Endothelial cell of umbilical vein (primary cell): ENCODE data around the gene SLC26A11. TPM values are rescaled to one million over a fixed set of nuclear protein-coding genes. Genes with fewer than 3 reads are reported as not detected.

Experiments
- BruUV-seq: library from RNA; stranded (reverse); fragments of 400-500 nt; replicated peaks from 2 replicates; lab custom pipeline; 2021; lab: Mats Ljungman, UMichigan
- CTCF ChIA-PET: fragments of 300-600, 350-600 bp; sonication (Branson Sonifier 250); formaldehyde crosslinking; loops from one replicate; lab custom pipeline; 2021; ENCODE audit warnings: antibody characterized with exemption, inconsistent platforms; lab: Charles Lee
- POLR2A ChIA-PET: fragments of 300-600, 350-600 bp; sonication (Branson Sonifier 250); formaldehyde crosslinking; loops from one replicate; lab custom pipeline; 2021; ENCODE audit warnings: antibody characterized with exemption, inconsistent platforms; lab: Charles Lee
- DNase-seq: peaks from one replicate; pipeline ENCODE4 v3.0.0-alpha.2; 2011; ENCODE audit warnings: low read depth, low spot score
- FAIRE-seq: peaks from 2 replicates; lab custom pipeline; 2011; peaks lifted over from hg19 to GRCh38; lab: Jason Lieb, UNC
- H2AFZ ChIP-seq: 2 replicates; pipeline ENCODE4 v1.6.0; 2012; ENCODE audit warnings: low read depth, low read length, control low read depth, inconsistent platforms
- H3K27ac ChIP-seq: 2 replicates; pipeline ENCODE4 v1.5.1; 2011; ENCODE audit warnings: low read depth, mild to moderate bottlenecking, control low read depth, low read length, moderate library complexity; ENCODE audit not compliant: insufficient read depth
- H3K27me3 ChIP-seq, 2 experiments: 2 replicates each; pipeline versions ENCODE4 v1.6.0 to v1.6.1; 2011; ENCODE audit warnings: low read length in 2 of 2, mixed read lengths in 1 of 2; ENCODE audit not compliant: control insufficient read depth in 2 of 2, insufficient read depth in 2 of 2
- H3K36me3 ChIP-seq, 2 experiments: 2 replicates in 1 of 2; 3 replicates in 1 of 2; pipeline ENCODE4 v1.5.1; 2011; ENCODE audit warnings: low read length in 2 of 2, mild to moderate bottlenecking in 1 of 2, moderate library complexity in 1 of 2; ENCODE audit not compliant: control insufficient read depth in 2 of 2, insufficient read depth in 2 of 2; ENCODE audit errors: extremely low read depth in 1 of 2
- H3K4me1 ChIP-seq: 3 replicates; pipeline ENCODE4 v1.5.1; 2011; ENCODE audit warnings: mild to moderate bottlenecking, low read length; ENCODE audit not compliant: control insufficient read depth, insufficient read depth; ENCODE audit errors: extremely low read depth
- H3K4me2 ChIP-seq: 2 replicates; pipeline ENCODE4 v1.6.1; 2011; ENCODE audit warnings: low read length, control low read depth, mixed read lengths; ENCODE audit not compliant: insufficient read depth
- H3K4me3 ChIP-seq, 3 experiments: fragments of 200-600 bp in 1 of 3; sonication (generic), shearing (Covaris generic) in 1 of 3; replicated peaks in 1 of 3; 2 replicates each; pipeline ENCODE4 v1.5.1; 2011 to 2016; ENCODE audit warnings: control low read depth in 3 of 3, low read length in 3 of 3, mild to moderate bottlenecking in 2 of 3, inconsistent platforms in 1 of 3, low read depth in 1 of 3, moderate library complexity in 1 of 3; ENCODE audit not compliant: insufficient read depth in 1 of 3
- H3K79me2 ChIP-seq: 2 replicates; pipeline ENCODE4 v1.6.0; 2012; ENCODE audit warnings: low read length, inconsistent platforms; ENCODE audit not compliant: control insufficient read depth, insufficient read depth
- H3K9ac ChIP-seq: replicated peaks from 2 replicates; pipeline ENCODE3; 2011; ENCODE audit warnings: low read length, control low read depth; ENCODE audit not compliant: insufficient read depth; ENCODE audit errors: extremely low read depth
- H3K9me1 ChIP-seq: replicated peaks from 3 replicates; pipeline ENCODE4 v1.6.0; 2011; ENCODE audit warnings: mild to moderate bottlenecking, low read length; ENCODE audit not compliant: control insufficient read depth, insufficient read depth; ENCODE audit errors: extremely low read depth
- H3K9me3 ChIP-seq: replicated peaks from 2 replicates; pipeline ENCODE4 v1.5.1; 2012; ENCODE audit warnings: low read length, inconsistent platforms; ENCODE audit not compliant: control insufficient read depth, insufficient read depth
- H4K20me1 ChIP-seq: replicated peaks from 2 replicates; pipeline ENCODE3; 2011; ENCODE audit warnings: mild to moderate bottlenecking, low read length; ENCODE audit not compliant: control insufficient read depth, insufficient read depth; ENCODE audit errors: extremely low read depth
- EZH2 ChIP-seq: IDR thresholded peaks from 2 replicates; pipeline ENCODE4 v1.6.1; 2012; ENCODE audit warnings: borderline replicate concordance, low read depth, mild to moderate bottlenecking, moderate library complexity, low read length, inconsistent platforms; ENCODE audit not compliant: severe bottlenecking
- FOS ChIP-seq: IDR thresholded peaks from 2 replicates; pipeline ENCODE4 v1.6.1; 2011; ENCODE audit warnings: mild to moderate bottlenecking, low read length, moderate library complexity, borderline replicate concordance; ENCODE audit not compliant: insufficient read depth
- GATA2 ChIP-seq: IDR thresholded peaks from 2 replicates; pipeline ENCODE4 v1.7.0; 2011; ENCODE audit warnings: low read depth, mild to moderate bottlenecking, moderate library complexity, mixed read lengths, low read length; ENCODE audit not compliant: insufficient read length, insufficient read depth
- JUN ChIP-seq: IDR thresholded peaks from 2 replicates; pipeline ENCODE4 v1.6.1; 2011; ENCODE audit warnings: borderline replicate concordance, low read depth; ENCODE audit not compliant: insufficient read length, insufficient read depth
- MYC ChIP-seq: IDR thresholded peaks from one replicate; pipeline ENCODE4 v1.6.1; 2011; ENCODE audit warnings: mild to moderate bottlenecking, low read depth, low read length
- POLR2A ChIP-seq: IDR thresholded peaks from 2 replicates; pipeline ENCODE4 v1.6.1; 2012; ENCODE audit warnings: low read depth, mild to moderate bottlenecking, control low read depth, low read length
- POLR2AphosphoS5 ChIP-seq: IDR thresholded peaks from 2 replicates; pipeline ENCODE4 v1.6.1; 2012; ENCODE audit warnings: low read depth, mild to moderate bottlenecking, control low read depth, low read length, moderate library complexity; ENCODE audit not compliant: insufficient read depth
- dilution Hi-C: fragments of 300-500 bp; cut with MboI; formaldehyde crosslinking; loops from one replicate; pipeline ENCODE4 v1.15.0; 2019; ENCODE audit warnings: low sequenced_read_pairs; ENCODE audit not compliant: extremely low pct_ligation_motif_present
- intact Hi-C: fragments of 100-400 bp; cut with micrococcal nuclease; formaldehyde crosslinking; loops from one replicate; pipeline ENCODE4 v1.10.0; 2022
- polyA plus RNA-seq, 4 experiments: library from polyadenylated mRNA; depleted of rRNA in 3 of 4; stranded (reverse) in 3 of 4; unstranded in 1 of 4; fragments of >200 nt; gene quantifications; 2 replicates each; pipeline versions ENCODE4 v1.2.1 to v1.2.3, GENCODE V29; 2011 to 2012; ENCODE audit warnings: missing spikeins in 1 of 4
- total RNA-seq: library from RNA; stranded (reverse); gene quantifications from 2 replicates; pipeline ENCODE4 v1.2.3, GENCODE V29; 2021
- TF ChIP-seq, protein P1 (sequence below), 2 donors: IDR thresholded peaks; 1 replicate in 1 of 2; 2 replicates in 1 of 2; pipeline ENCODE4 v1.5.1; 2011; ENCODE audit warnings: low read length in 2 of 2, mild to moderate bottlenecking in 2 of 2, moderate library complexity in 2 of 2, control low read depth in 1 of 2, inconsistent platforms in 1 of 2, low read depth in 1 of 2; ENCODE audit not compliant: insufficient read depth in 1 of 2; ENCODE audit errors: extremely low read depth in 1 of 2
- TF ChIP-seq, protein P2 (sequence below): IDR thresholded peaks from 2 replicates; pipeline ENCODE4 v1.6.1; 2011; ENCODE audit not compliant: insufficient read depth, insufficient read length

The SLC26A11 gene
- total and polyA plus RNA-seq, 2 donors (not counting 3 experiments of a cell fraction or from before 2014, with no cell fraction given), result 25.2 to 33.0 TPM

- Histone ChIP-seq H3K79me2 (peaks cover 6% of the 10 kb centered on the region), H3K27me3 (no peaks in the 10 kb centered on the region), H3K4me1 (peaks cover under 1% of the 10 kb centered on the region), H3K9me1 (no peaks in the 10 kb centered on the region), H4K20me1 (no peaks in the 10 kb centered on the region), H3K4me3 (no peak overlapping the region), H3K27ac (no peak overlapping the region), H3K9me3 (no peaks in the 10 kb centered on the region), H3K4me2 (no peak overlapping the region), H3K9ac (no peak overlapping the region), H2AFZ (no peak overlapping the region), H3K36me3 (peaks cover 2 to 11% of the 10 kb centered on the region in 2 experiments)
- TF ChIP-seq POLR2AphosphoS5 (no peak), JUN (no peak), MYC (no peak), EZH2 (no peak), GATA2 (no peak), POLR2A (no peak), FOS (no peak)
- TF ChIP-seq, protein P1, sequence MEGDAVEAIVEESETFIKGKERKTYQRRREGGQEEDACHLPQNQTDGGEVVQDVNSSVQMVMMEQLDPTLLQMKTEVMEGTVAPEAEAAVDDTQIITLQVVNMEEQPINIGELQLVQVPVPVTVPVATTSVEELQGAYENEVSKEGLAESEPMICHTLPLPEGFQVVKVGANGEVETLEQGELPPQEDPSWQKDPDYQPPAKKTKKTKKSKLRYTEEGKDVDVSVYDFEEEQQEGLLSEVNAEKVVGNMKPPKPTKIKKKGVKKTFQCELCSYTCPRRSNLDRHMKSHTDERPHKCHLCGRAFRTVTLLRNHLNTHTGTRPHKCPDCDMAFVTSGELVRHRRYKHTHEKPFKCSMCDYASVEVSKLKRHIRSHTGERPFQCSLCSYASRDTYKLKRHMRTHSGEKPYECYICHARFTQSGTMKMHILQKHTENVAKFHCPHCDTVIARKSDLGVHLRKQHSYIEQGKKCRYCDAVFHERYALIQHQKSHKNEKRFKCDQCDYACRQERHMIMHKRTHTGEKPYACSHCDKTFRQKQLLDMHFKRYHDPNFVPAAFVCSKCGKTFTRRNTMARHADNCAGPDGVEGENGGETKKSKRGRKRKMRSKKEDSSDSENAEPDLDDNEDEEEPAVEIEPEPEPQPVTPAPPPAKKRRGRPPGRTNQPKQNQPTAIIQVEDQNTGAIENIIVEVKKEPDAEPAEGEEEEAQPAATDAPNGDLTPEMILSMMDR (IDR thresholded peaks at IDR 0.05; ENCODE audit: extremely low read depth in 1 of 2, insufficient read depth in 1 of 2, low read depth in 1 of 2, low read length in 2 of 2), result no peak
- TF ChIP-seq, protein P2, sequence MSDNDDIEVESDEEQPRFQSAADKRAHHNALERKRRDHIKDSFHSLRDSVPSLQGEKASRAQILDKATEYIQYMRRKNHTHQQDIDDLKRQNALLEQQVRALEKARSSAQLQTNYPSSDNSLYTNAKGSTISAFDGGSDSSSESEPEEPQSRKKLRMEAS, result no peak
- CTCF ChIA-PET, result no interaction called here
- intact Hi-C loops (no loop called here), dilution Hi-C loops (no loop called here)
- FAIRE-seq (no peak), DNase-seq (no peak)
- BruUV-seq, result no TSS peak
- POLR2A ChIA-PET, result no interaction called here
Observed at GRCh38 chr17:80269405-80269807, 49.2 kb downstream of the SLC26A11 start.
